HFF-Myc (cell line): Measurements from ENCODE around the gene ASPRV1.
"Not testable (repeated sequence)": the region's sequence is repeated elsewhere in the genome, so short reads cannot be mapped to it uniquely, and the experiment has no call there.

Source experiments
- DNase-seq: peaks from one replicate; pipeline ENCODE4 v3.0.0-alpha.2; 2011; ENCODE audit warnings: low read depth; ENCODE audit errors: extremely low read depth
- H3K4me3 ChIP-seq: replicated peaks from 2 replicates; pipeline ENCODE4 v1.5.1; 2011; ENCODE audit warnings: low read depth, mild to moderate bottlenecking, control low read depth, low read length
- TF ChIP-seq, protein P1 (sequence below): IDR thresholded peaks from 2 replicates; pipeline ENCODE4 v1.5.1; 2012; ENCODE audit warnings: mild to moderate bottlenecking, low read depth, low read length, control low read depth; ENCODE audit errors: missing control alignments

ASPRV1 gene

DNA sequence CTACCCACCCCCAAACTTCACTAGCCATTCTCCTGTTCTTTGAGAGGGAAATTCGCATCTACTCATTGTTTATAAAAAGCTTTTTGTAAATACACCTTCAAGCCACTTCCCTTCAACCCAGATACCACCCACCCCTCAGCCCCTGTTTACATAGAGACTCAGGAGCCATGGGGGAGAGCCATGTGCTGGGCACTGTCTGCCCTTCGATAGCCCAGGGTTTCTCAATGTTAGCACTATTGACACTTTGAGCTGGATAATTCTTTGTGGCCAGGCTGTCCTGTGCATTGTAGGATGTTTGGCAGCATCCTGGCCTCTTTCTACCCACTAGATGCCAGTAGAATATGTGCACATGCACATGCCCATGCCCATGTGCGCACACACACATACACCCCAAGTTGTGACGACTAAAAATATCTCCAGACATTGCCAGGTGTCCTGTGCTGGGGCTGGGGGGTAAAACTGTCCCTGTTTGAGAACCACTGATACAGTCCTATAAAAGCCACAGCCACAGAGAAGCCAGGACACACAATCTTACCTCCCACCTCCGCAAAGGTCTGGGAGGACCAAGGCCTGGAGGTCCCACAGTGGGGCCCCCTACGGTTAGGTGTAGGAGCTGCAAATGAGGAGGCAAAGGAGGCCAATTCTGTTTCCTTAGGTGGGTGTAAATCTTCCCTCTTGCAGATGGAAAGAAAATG, 44.5 kb upstream of the ASPRV1 start:
- TF ChIP-seq, protein P1, sequence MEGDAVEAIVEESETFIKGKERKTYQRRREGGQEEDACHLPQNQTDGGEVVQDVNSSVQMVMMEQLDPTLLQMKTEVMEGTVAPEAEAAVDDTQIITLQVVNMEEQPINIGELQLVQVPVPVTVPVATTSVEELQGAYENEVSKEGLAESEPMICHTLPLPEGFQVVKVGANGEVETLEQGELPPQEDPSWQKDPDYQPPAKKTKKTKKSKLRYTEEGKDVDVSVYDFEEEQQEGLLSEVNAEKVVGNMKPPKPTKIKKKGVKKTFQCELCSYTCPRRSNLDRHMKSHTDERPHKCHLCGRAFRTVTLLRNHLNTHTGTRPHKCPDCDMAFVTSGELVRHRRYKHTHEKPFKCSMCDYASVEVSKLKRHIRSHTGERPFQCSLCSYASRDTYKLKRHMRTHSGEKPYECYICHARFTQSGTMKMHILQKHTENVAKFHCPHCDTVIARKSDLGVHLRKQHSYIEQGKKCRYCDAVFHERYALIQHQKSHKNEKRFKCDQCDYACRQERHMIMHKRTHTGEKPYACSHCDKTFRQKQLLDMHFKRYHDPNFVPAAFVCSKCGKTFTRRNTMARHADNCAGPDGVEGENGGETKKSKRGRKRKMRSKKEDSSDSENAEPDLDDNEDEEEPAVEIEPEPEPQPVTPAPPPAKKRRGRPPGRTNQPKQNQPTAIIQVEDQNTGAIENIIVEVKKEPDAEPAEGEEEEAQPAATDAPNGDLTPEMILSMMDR, result no peak
- DNase-seq, result no peak
- H3K4me3 ChIP-seq, result no peak overlapping the region

- TF ChIP-seq, protein P1, result no peak
- H3K4me3 ChIP-seq, result no peak overlapping the region
- DNase-seq, result no peak
These were observed 43.8 kb upstream of the ASPRV1 start for GRCh38 chr2:70005216-70005615.

- H3K4me3 ChIP-seq, result no peak overlapping the region
- no peak for DNase-seq
- TF ChIP-seq, protein P1, result no peak
These were observed 41.8 kb upstream of the ASPRV1 start for GRCh38 chr2:70003093-70003830.

GRCh38 chr2:70002241-70002899, 40.9 kb upstream of the ASPRV1 start:
- no peak for DNase-seq

GRCh38 chr2:70000529-70000928, 39.1 kb upstream of the ASPRV1 start:
- H3K4me3 ChIP-seq, DNase-seq: not testable (repeated sequence)

More at GRCh38 chr2:70002241-70002899, 40.9 kb upstream of the ASPRV1 start:
- TF ChIP-seq, protein P1, result no peak
- H3K4me3 ChIP-seq, result no peak overlapping the region

DNA sequence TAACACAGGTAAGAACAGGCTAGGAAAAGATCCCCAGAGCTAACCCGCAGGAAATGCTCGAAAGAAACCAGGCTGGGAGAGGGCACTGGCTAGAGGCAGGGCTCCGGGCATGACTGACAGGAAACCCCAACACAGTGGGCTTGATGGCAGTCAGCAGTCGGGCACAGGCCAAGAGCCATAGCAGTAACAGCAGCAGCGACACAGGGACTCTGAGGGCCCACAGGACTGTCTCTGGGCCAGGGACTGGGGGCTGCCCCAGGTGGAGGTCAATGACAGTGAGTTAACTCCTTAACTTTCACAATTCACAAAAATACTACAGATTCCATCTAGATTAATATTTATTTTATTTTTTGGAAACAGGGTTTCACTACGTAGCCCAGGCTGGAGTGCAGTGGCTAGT, 37.3 kb upstream of the ASPRV1 start:
- TF ChIP-seq, protein P1, result no peak
- no peak overlapping the region for H3K4me3 ChIP-seq
- no peak for DNase-seq
